HepG2 (cell line): ENCODE measurements around the gene CTDSP1. TPM values are rescaled to one million over a fixed set of nuclear protein-coding genes. Genes with fewer than 3 reads are reported as not detected.
A peak's percentile ranks its signal among the peaks of the same experiment; 100 is the strongest.

Experiments used
- CBX1 ChIP-seq: IDR thresholded peaks from one replicate; pipeline ENCODE4 v1.6.1; 2016; ENCODE audit warnings: antibody characterized with exemption, low read depth
- CREB1 ChIP-seq, 2 experiments: fragments of 450-650 bp in 1 of 2; IDR thresholded peaks; 2 replicates each; pipeline ENCODE4 v1.6.1; 2016 to 2017; ENCODE audit warnings: control low read depth in 1 of 2, mild to moderate bottlenecking in 1 of 2, missing compliant biosample characterization in 1 of 2, missing genetic modification characterization in 1 of 2
- HINFP ChIP-seq: sonication (generic); formaldehyde crosslinking; IDR thresholded peaks from 2 replicates; pipeline ENCODE4 v1.4.0; 2020; ENCODE audit warnings: low read depth, mild to moderate bottlenecking, missing genetic modification reagents
- HMGXB3 ChIP-seq: sonication (generic); formaldehyde crosslinking; IDR thresholded peaks from 2 replicates; pipeline ENCODE4 v1.4.0; 2020; ENCODE audit warnings: missing genetic modification reagents, borderline replicate concordance
- HNRNPK ChIP-seq: fragments of 200-400 bp; formaldehyde crosslinking; IDR thresholded peaks from 2 replicates; pipeline ENCODE4 v1.6.1; 2018; ENCODE audit warnings: low read length, low read depth, moderate library complexity, mild to moderate bottlenecking; ENCODE audit not compliant: poor library complexity, severe bottlenecking
- MLXIP ChIP-seq: sonication (generic); formaldehyde crosslinking; IDR thresholded peaks from 2 replicates; pipeline ENCODE4 v1.9.0; 2021; ENCODE audit warnings: missing genetic modification reagents, borderline replicate concordance
- NR2F2 ChIP-seq: IDR thresholded peaks from 2 replicates; pipeline ENCODE4 v1.6.1; 2012; ENCODE audit warnings: low read depth, inconsistent platforms, borderline replicate concordance
- RERE ChIP-seq: IDR thresholded peaks from 2 replicates; pipeline ENCODE4 v1.6.1; 2016; ENCODE audit warnings: low read depth, missing genetic modification reagents, missing compliant biosample characterization
- ZNF326 ChIP-seq: sonication (generic); formaldehyde crosslinking; IDR thresholded peaks from 2 replicates; pipeline ENCODE4 v1.4.0; 2020; ENCODE audit warnings: missing genetic modification reagents, borderline replicate concordance
- ZNF451 ChIP-seq: sonication (generic); formaldehyde crosslinking; IDR thresholded peaks from 2 replicates; pipeline ENCODE4 v1.5.0; 2020; ENCODE audit warnings: mild to moderate bottlenecking, missing genetic modification reagents
- ZNF557 ChIP-seq: sonication (generic); formaldehyde crosslinking; IDR thresholded peaks from 2 replicates; pipeline ENCODE4 v1.4.0; 2020; ENCODE audit warnings: missing genetic modification reagents
- ZNF569 ChIP-seq: sonication (generic); formaldehyde crosslinking; IDR thresholded peaks from 2 replicates; pipeline ENCODE4 v1.5.0; 2020; ENCODE audit warnings: mild to moderate bottlenecking, missing genetic modification reagents, moderate library complexity, borderline replicate concordance
- ZNF619 ChIP-seq: sonication (generic); formaldehyde crosslinking; IDR thresholded peaks from 2 replicates; pipeline ENCODE4 v1.4.0; 2020; ENCODE audit warnings: mild to moderate bottlenecking, missing genetic modification reagents
- ZNF7 ChIP-seq: IDR thresholded peaks from 2 replicates; pipeline ENCODE4 v1.6.1; 2016; ENCODE audit warnings: missing biosample characterization, missing genetic modification reagents
- ZNF724P ChIP-seq: sonication (generic); formaldehyde crosslinking; IDR thresholded peaks from 2 replicates; pipeline ENCODE4 v1.8.0; 2022; ENCODE audit warnings: missing genetic modification reagents, borderline replicate concordance
- polyA plus RNA-seq, 8 experiments: library from polyadenylated mRNA; depleted of rRNA in 3 of 8; stranded (reverse) in 7 of 8; unstranded in 1 of 8; fragments of >200 nt; fragmentation: Illumina TruSeq in 4 of 8; extraction: Trizol in 4 of 8; gene quantifications; 2 replicates each; pipeline versions ENCODE4 v1.2.1 to v1.2.3, GENCODE V29; 2011 to 2016; ENCODE audit warnings: low read depth in 4 of 8, missing spikeins in 1 of 8, mixed read lengths in 1 of 8; ENCODE audit not compliant: insufficient read depth in 1 of 8
- total RNA-seq, 5 experiments: library from RNA; depleted of rRNA; stranded (reverse); fragments of >200 nt; fragmentation: Illumina TruSeq; extraction: Trizol; gene quantifications; 2 replicates each; pipeline ENCODE4 v1.2.3, GENCODE V29; 2016; ENCODE audit warnings: low read depth in 1 of 5

The CTDSP1 gene
- total and polyA plus RNA-seq, 2 of the 13 experiments (the other 11 are each of a cell fraction or from before 2014, with no cell fraction given) = 91.0 to 268 TPM

GRCh38 chr2:218405746-218406208 is 6.1 kb downstream of the CTDSP1 start (continued):
- TF ChIP-seq MLXIP (CRISPR knock-in tag) = no peak
- TF ChIP-seq HINFP (CRISPR knock-in tag) = peak; percentile 81
- TF ChIP-seq ZNF724P = no peak
- 0 out of 2 replicates have a peak, but pooled peaks have one; percentile 26 for TF ChIP-seq HMGXB3 (CRISPR knock-in tag)
- TF ChIP-seq ZNF569 (CRISPR knock-in tag) = peak; percentile 61; the same call in 1 of the 2 replicates
- no peak for TF ChIP-seq RERE (CRISPR knock-in tag)
- no peak for TF ChIP-seq ZNF7 (CRISPR knock-in tag)
- TF ChIP-seq ZNF557 (CRISPR knock-in tag) = no peak
- TF ChIP-seq ZNF451 (CRISPR knock-in tag) = peak; percentile 57
- TF ChIP-seq ZNF326 = no peak
- TF ChIP-seq CBX1 = no peak
- TF ChIP-seq CREB1 (IDR thresholded peaks at IDR 0.05) = no peak
- TF ChIP-seq CREB1 (CRISPR knock-in tag; IDR thresholded peaks at IDR 0.05) = no peak
- TF ChIP-seq HNRNPK = no peak
- TF ChIP-seq NR2F2 = no peak
- TF ChIP-seq ZNF619 (CRISPR knock-in tag) = no peak; the same call in none of the 2 replicates
